HG03196 (cell line): ENCODE measurements around the gene DDX56.
A peak's percentile ranks its signal among the peaks of the same experiment; 100 is the strongest.
"Not testable (repeated sequence)": the region's sequence is repeated elsewhere in the genome, so short reads cannot be mapped to it uniquely, and the experiment has no call there.

Experiments used
- ATAC-seq: cut with Tn5 transposase; IDR thresholded peaks from one replicate; pipeline ENCODE4 v1.9.1; 2021; ENCODE audit not compliant: unreplicated experiment

DDX56 gene

GRCh38 chr7:44597181-44597580 is 23.5 kb upstream of the DDX56 start:
- ATAC-seq: not testable (repeated sequence)

- ATAC-seq: no peak
These were observed 22.4 kb upstream of the DDX56 start for GRCh38 chr7:44595934-44596635.

GRCh38 chr7:44590910-44591309 is 17.2 kb upstream of the DDX56 start:
- ATAC-seq: no peak

DNA sequence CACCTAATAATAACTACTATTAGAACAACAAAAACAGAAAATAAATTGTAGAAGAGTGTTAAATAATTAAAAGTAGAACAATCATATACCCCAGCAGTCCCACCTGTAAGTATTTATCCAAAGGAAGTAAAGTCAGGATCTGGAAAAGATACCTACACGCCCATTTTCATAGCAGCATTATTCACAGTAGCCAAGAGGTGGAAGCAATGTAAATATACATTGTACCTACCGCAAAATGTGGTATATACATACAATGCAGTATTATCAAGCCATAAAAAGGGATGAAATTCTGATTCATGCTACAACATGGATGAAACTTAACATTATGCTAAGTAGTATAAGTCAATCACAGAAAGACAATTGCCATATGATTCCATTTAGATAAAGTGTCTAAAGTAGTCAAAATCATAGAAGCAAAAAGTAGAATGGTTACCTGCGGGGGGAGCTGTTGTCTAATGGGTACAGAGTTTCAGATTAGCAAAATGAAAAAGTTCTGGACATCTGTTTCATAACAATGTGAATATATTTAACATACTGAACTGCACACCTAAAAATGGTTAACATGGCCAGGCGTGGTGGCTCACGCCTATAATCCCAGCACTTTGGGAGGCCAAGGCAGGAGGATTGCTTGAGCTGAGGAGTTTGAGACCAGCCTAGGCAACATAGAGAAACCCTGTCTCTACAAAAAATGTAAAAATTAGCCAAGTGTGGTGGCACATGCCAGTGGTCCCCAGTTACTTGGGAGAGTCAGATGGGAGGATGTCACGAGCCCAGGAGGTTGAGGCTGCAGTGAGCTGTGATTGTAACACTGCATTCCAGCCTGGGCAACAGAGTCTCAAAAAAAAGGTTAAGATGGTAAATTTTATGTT is 14.4 kb upstream of the DDX56 start:
- peak; percentile 50 for ATAC-seq

DNA sequence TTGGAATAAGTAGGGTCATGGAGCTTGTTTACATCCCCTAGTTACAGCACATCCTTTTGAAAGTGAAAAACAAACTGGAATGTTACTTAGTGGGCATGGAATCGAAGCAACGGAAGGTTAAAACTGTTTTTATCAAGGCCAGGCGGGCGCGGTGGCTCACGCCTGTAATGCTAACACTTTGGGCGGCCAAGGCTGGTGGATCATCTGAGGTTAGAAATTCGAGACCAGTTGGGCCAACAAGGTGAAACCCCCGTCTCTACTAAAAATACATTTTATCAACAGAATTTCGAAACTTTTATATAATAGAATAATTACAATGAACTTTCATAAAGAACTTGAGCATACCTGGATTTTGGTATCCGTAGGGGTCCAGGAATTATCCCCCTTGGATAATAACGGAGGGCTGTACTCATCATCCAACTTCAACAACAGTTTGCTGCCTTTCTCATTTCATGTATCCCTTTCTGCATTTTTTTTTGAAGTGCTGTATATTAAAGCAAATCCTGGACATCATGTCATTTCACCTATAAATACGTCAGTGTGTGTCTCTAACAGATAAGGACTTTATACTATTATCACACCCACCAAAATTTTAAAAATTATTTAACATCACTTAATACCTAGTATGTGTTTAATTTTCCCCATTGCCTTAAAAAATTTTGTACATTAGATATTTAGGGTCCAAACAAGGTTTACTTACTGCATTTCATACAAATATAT is 9.6 kb upstream of the DDX56 start:
- ATAC-seq: no peak

DNA sequence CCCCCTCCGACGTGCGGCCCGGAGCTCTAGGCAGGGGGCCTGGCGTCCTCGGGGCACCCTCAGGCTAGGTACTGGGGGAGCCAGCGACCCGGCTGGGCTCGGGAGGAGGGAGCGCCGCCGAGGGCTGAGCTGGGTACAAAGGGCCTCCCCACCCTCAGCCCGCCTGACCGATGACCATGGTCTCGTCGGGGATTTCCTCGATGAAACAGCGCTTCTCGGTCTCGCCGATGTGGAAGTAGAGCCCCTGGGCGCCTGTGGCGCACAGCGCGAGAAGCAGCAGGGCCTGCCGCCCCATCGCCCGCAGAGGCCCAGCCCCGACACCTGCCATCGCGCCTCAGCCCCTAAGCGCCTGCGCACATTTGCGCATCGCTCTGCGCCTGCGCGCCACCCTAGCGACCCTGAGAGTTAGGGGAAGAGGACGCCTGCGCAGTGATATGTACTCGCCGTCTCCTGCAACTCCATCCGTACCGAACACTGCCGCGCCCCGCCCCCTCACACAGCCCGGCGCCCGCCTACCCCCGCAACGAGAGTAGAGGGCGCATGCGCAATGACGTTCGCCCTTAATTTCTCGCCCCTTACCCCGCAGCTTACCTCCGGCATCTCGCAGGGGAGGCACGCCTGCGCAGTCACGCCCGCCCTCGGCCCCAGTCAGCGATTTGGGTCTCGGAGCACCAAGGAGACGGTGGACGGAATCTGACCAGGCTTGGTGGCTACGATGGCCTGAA is 8.3 kb upstream of the DDX56 start, which contains the start of gene TMED4:
Gene TMED4, minus strand, starts transcription at position 353 of the 725 bp plus-strand sequence. Its CDS starts 25 bp downstream, at position 328.
- ATAC-seq: peak; percentile 79

DNA sequence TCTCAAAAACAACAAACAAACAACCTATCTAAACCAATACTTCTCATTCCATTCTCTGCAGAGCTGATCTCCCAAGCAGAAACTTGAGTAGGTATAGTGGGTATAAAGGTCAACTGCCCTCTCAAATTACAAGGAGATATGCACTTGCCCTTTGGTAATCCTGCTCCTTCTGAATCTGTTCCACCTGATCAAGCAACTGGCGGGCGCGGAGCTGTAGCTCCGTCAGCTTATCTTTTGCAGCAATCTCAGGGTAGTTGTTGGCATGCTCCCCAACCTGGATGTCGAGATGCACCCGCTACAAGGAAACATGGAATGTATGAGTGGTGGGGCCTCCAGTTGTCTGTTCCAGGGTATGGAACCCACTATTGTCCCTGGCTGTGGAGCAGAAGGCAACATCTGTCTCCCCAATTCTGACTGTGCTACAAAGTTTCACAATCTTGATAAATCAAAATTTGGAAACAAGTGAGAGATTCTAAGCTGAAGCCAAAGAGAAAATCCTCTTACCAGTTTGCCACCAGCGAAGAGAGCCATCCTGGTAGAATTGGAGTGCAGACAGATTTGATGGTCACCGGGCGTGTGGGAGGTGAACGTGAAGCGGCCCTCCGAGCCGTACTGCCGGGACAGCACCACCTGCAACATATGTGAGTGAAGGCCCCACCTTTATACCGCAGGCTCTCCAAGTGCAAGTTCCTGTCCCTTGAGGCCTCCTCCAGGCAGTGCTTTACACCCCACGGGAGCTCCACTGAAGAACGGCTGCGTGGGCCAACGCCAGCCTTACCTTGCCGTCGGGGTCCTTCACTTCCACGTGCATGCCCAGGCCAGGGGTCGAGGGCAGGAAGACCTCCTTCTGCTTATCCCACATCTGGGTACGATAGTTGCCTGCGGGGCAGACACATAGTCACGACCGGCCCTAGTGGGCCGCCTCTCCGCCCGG is 7.5 kb upstream of the DDX56 start:
- peak; percentile 26 for ATAC-seq

DNA sequence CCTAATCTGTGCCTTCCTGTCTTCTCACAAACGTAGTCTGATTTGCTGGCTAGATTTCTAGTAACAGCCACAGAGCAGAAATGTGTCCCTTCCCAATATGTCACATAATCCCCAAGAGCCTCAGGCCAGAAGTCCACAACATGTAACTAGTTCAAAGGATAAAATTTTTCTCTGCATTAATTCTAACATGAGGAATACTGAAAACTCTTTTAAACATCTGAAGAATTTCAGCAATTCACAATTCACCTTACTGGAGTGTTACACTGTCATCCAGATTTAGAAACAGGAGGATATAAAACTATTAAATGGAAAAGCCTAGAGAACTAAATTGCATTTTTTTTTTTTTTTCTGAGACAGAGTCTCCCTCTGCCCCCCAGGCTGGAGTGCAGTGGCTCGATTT is 2.5 kb upstream of the DDX56 start:
- no peak for ATAC-seq

DNA sequence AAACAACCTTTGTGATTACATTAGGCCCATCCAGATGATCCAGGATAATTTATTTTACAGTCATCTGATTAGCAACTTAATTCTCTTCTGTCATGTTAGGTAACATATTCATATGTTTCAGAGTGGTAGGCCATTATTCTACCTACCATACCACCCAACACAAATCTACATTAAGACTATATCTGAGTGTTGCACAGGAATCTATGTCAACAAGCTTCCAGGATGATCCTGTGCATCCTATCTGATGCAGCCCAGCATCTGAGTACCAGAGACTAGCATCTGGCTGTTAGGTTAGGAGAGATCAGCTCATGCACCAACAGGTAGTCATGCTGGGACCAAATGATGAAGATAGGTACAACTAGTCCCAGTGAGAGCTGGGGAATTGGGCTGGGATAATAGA is 1.3 kb upstream of the DDX56 start:
- ATAC-seq: no peak

GRCh38 chr7:44574287-44574872 is 672 bp upstream of the DDX56 start:
- ATAC-seq: no peak

- ATAC-seq: no peak
These were observed 937 bp downstream of the DDX56 start for GRCh38 chr7:44572771-44573170.

GRCh38 chr7:44569959-44570358 is 3.7 kb downstream of the DDX56 start:
- no peak for ATAC-seq

GRCh38 chr7:44568771-44569560 is 4.7 kb downstream of the DDX56 start:
- ATAC-seq: no peak

DNA sequence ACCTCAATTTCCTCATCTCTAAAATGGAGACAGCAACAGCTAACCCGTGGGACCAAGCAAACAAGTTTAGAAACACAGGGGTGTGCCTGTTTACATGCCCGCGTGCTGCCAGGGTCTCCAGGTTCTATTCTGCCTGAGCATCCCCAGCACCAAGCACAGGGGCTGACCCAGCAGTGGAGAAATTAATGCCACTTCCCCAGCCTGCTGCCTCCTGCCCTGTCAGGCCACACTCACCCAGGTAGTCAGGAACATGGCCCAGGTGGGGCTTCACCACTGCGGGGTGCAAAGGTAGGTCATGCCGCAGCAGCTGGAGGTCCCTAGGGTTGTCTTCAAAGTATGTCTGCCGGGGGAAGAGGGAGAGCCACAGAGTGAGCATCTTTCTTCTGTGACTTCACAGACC is 5.8 kb downstream of the DDX56 start:
- no peak for ATAC-seq

DNA sequence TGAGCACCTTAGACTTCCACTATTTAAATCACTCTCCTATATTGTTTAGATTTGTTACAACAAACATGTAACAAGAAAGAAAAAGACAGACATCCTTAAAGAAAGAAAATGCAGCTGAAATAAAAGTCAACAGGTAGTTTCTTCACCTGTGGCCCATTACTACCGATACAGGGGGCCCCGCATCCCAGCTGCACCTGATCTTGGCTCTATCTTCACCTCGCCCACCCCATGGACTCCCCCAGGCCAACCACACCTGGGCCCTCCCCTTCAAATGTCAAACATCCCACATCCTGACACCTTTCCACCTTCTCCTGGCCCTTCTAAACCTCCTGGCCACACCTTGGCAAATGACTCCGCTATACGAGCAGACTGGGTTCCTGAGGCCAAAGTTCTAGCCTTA is 7.0 kb downstream of the DDX56 start:
- no peak for ATAC-seq

- peak; percentile 21 for ATAC-seq
These were observed 7.7 kb downstream of the DDX56 start for GRCh38 chr7:44565795-44566559.

GRCh38 chr7:44565097-44565794 is 8.5 kb downstream of the DDX56 start:
- ATAC-seq: peak; percentile 63
